C4-2B (cell line): ENCODE data around the gene SLC46A1.

Experiments
- ZFX ChIP-seq: fragments of 450-650 bp; IDR thresholded peaks from 2 replicates; pipeline ENCODE4 v1.6.1; 2017
- TF ChIP-seq, protein P1 (sequence below): fragments of 450-650 bp; conservative IDR thresholded peaks from 2 replicates; pipeline ENCODE4 v1.5.1; 2017; ENCODE audit warnings: mild to moderate bottlenecking

- TF ChIP-seq, protein P1, sequence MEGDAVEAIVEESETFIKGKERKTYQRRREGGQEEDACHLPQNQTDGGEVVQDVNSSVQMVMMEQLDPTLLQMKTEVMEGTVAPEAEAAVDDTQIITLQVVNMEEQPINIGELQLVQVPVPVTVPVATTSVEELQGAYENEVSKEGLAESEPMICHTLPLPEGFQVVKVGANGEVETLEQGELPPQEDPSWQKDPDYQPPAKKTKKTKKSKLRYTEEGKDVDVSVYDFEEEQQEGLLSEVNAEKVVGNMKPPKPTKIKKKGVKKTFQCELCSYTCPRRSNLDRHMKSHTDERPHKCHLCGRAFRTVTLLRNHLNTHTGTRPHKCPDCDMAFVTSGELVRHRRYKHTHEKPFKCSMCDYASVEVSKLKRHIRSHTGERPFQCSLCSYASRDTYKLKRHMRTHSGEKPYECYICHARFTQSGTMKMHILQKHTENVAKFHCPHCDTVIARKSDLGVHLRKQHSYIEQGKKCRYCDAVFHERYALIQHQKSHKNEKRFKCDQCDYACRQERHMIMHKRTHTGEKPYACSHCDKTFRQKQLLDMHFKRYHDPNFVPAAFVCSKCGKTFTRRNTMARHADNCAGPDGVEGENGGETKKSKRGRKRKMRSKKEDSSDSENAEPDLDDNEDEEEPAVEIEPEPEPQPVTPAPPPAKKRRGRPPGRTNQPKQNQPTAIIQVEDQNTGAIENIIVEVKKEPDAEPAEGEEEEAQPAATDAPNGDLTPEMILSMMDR, result no peak
- no peak for TF ChIP-seq ZFX
Observed at GRCh38 chr17:28372203-28372944, 33.6 kb downstream of the SLC46A1 start.
